ENCODE measurements around the gene TTI1. TPM values are rescaled to one million over a fixed set of nuclear protein-coding genes. Genes with fewer than 3 reads are reported as not detected.

TTI1 gene
- total RNA-seq, 2 experiments from 2014 or later: 10.6 to 11.4 TPM

- POLR2A ChIA-PET: no interaction called here
- Mint-ChIP-seq H3K4me3 (no peak overlapping the region), H3K9me3 (no peaks in the 10 kb centered on the region), H3K36me3 (ENCODE audit: low read depth) (peaks cover 72% of the 10 kb centered on the region), H3K27ac (no peak overlapping the region), H3K27me3 (no peaks in the 10 kb centered on the region), H3K4me1 (ENCODE audit: low read depth) (peaks cover 30% of the 10 kb centered on the region)
- no peak for ATAC-seq (ENCODE audit: poor library complexity)
- intact Hi-C loops (cut with DNase I, micrococcal nuclease): no loop called here
- H3K27ac ChIP-seq (ENCODE audit: low read depth in 1 of 2, low read length in 2 of 2): no peak overlapping the region
- TF ChIP-seq CTCF (IDR thresholded peaks at IDR 0.05): no peak
- H3K9me3 ChIP-seq (ENCODE audit: control insufficient read depth in 1 of 2, insufficient read depth in 1 of 2, low read length in 2 of 2): no peaks in the 10 kb centered on the region
- H3K36me3 ChIP-seq (ENCODE audit: insufficient read depth, low read length): peaks cover 49% of the 10 kb centered on the region
- H3K4me1 ChIP-seq (ENCODE audit: insufficient read depth, low read length): no peaks in the 10 kb centered on the region
- no peak for DNase-seq
- H3K4me3 ChIP-seq (ENCODE audit: low read length): no peak overlapping the region
- H3K27me3 ChIP-seq (ENCODE audit: control insufficient read depth in 1 of 2, insufficient read depth in 2 of 2, low read length in 2 of 2): no peaks in the 10 kb centered on the region
- CTCF ChIA-PET: no interaction called here
Measured at GRCh38 chr20:38079353-38079752, 46.1 kb upstream of the TTI1 start.

GRCh38 chr20:38078084-38078483, 44.8 kb upstream of the TTI1 start:
- H3K27me3 Mint-ChIP-seq: no peaks in the 10 kb centered on the region
- intact Hi-C loops (cut with DNase I, micrococcal nuclease): no loop called here
- no peak overlapping the region for H3K27ac Mint-ChIP-seq
- POLR2A ChIA-PET: no interaction called here
- no peaks in the 10 kb centered on the region for H3K9me3 ChIP-seq (ENCODE audit: control insufficient read depth in 1 of 2, insufficient read depth in 1 of 2, low read length in 2 of 2)
- H3K9me3 Mint-ChIP-seq: no peaks in the 10 kb centered on the region
- H3K4me1 ChIP-seq (ENCODE audit: insufficient read depth, low read length): peaks cover 3% of the 10 kb centered on the region
- no peak overlapping the region for H3K4me3 ChIP-seq (ENCODE audit: low read length)
- TF ChIP-seq CTCF (IDR thresholded peaks at IDR 0.05): no peak
- H3K27ac ChIP-seq (ENCODE audit: low read depth in 1 of 2, low read length in 2 of 2): no peak overlapping the region
- H3K27me3 ChIP-seq (ENCODE audit: control insufficient read depth in 1 of 2, insufficient read depth in 2 of 2, low read length in 2 of 2): no peaks in the 10 kb centered on the region
- DNase-seq (no peak), ATAC-seq (ENCODE audit: poor library complexity) (no peak)
- H3K36me3 ChIP-seq (ENCODE audit: insufficient read depth, low read length): peaks cover 44% of the 10 kb centered on the region
- H3K4me1 Mint-ChIP-seq (ENCODE audit: low read depth): peaks cover 39% of the 10 kb centered on the region
- no peak overlapping the region for H3K4me3 Mint-ChIP-seq
- CTCF ChIA-PET: interaction anchor here (2.2 kb wide), 1 partner anchor 20 kb away, joined by 4 read pairs; no protein-coding TSS in a partner anchor
- peaks cover 61% of the 10 kb centered on the region for H3K36me3 Mint-ChIP-seq (ENCODE audit: low read depth)

GRCh38 chr20:38076548-38076947, 43.3 kb upstream of the TTI1 start:
- H3K27me3 Mint-ChIP-seq: no peaks in the 10 kb centered on the region
- ChIA-PET CTCF (interaction anchor here (2.2 kb wide), 1 partner anchor 19 kb away, joined by 4 read pairs; no protein-coding TSS in a partner anchor), POLR2A (no interaction called here)
- H3K9me3 ChIP-seq (ENCODE audit: control insufficient read depth in 1 of 2, insufficient read depth in 1 of 2, low read length in 2 of 2): no peaks in the 10 kb centered on the region
- H3K27ac ChIP-seq (ENCODE audit: low read depth in 1 of 2, low read length in 2 of 2): no peak overlapping the region
- DNase-seq (no peak), ATAC-seq (ENCODE audit: poor library complexity) (no peak)
- peaks cover 41% of the 10 kb centered on the region for H3K4me1 Mint-ChIP-seq (ENCODE audit: low read depth)
- peaks cover 46% of the 10 kb centered on the region for H3K36me3 Mint-ChIP-seq (ENCODE audit: low read depth)
- peaks cover 3% of the 10 kb centered on the region for H3K4me1 ChIP-seq (ENCODE audit: insufficient read depth, low read length)
- intact Hi-C loops (cut with DNase I, micrococcal nuclease): no loop called here
- no peaks in the 10 kb centered on the region for H3K27me3 ChIP-seq (ENCODE audit: control insufficient read depth in 1 of 2, insufficient read depth in 2 of 2, low read length in 2 of 2)
- no peak overlapping the region for H3K4me3 ChIP-seq (ENCODE audit: low read length)
- peaks cover 40% of the 10 kb centered on the region for H3K36me3 ChIP-seq (ENCODE audit: insufficient read depth, low read length)
- H3K9me3 Mint-ChIP-seq: no peaks in the 10 kb centered on the region
- H3K27ac Mint-ChIP-seq: no peak overlapping the region
- H3K4me3 Mint-ChIP-seq: no peak overlapping the region
- no peak for TF ChIP-seq CTCF (IDR thresholded peaks at IDR 0.05)
